Mesothelial cell of epicardium (in vitro differentiated cells): Measurements from ENCODE around the gene PAGE1. TPM values are rescaled to one million over a fixed set of nuclear protein-coding genes. Genes with fewer than 3 reads are reported as not detected.

ENCODE experiments used
- DNase-seq, 2 experiments: peaks; one replicate each; pipeline ENCODE4 v3.0.0; 2021; ENCODE audit warnings: low spot score in 2 of 2; ENCODE audit not compliant: unreplicated experiment in 2 of 2
- H3K27ac Mint-ChIP-seq: 2 replicates; pipeline ENCODE4 v1.8.0; 2021; ENCODE audit warnings: mixed read lengths
- H3K27me3 Mint-ChIP-seq: 2 replicates; pipeline ENCODE4 v1.8.0; 2021; ENCODE audit warnings: low read depth, mixed read lengths
- H3K36me3 Mint-ChIP-seq: 2 replicates; pipeline ENCODE4 v1.8.0; 2021; ENCODE audit warnings: mixed read lengths
- H3K4me1 Mint-ChIP-seq: 2 replicates; pipeline ENCODE4 v1.8.0; 2021; ENCODE audit warnings: mixed read lengths
- H3K4me3 Mint-ChIP-seq: 2 replicates; pipeline ENCODE4 v1.8.0; 2021; ENCODE audit warnings: mild to moderate bottlenecking, moderate library complexity, mixed read lengths
- H3K9me3 Mint-ChIP-seq: 2 replicates; pipeline ENCODE4 v1.8.0; 2021; ENCODE audit warnings: mixed read lengths
- CTCF ChIP-seq: fragments of 200-600 bp; sonication (generic); IDR thresholded peaks from one replicate; pipeline ENCODE4 v1.5.0; 2021; ENCODE audit warnings: antibody characterized with exemption; ENCODE audit not compliant: unreplicated experiment
- total RNA-seq: library from RNA; stranded (reverse); gene quantifications from 3 replicates; pipeline ENCODE4 v1.2.1, GENCODE V29; 2021

PAGE1 gene
- total RNA-seq, 1 donor from 2014 or later: not detected

DNA sequence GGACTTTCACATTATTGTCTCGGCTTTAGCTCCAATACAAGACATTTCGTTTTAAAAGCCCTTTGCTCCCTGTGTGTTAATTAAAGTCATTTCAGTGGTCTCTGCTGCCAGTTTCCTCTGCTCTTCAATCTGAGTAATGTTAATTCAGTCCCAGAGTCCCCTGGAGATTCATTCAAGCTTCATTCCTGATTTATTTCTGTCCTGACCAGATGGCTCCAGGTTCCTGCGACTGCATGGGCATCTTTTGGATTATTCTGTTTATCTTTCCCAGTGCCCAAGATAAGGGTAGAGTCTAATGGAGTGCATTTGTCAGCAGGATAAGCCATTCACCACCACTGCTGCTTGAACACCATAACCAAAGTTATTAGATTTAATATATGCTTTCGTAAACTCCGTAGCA is 6.1 kb upstream of the PAGE1 start:
- H3K36me3 Mint-ChIP-seq: no peaks in the 10 kb centered on the region
- no peak overlapping the region for H3K27ac Mint-ChIP-seq
- H3K4me1 Mint-ChIP-seq: no peaks in the 10 kb centered on the region
- H3K27me3 Mint-ChIP-seq: peaks cover 2% of the 10 kb centered on the region
- DNase-seq: no peak
- H3K4me3 Mint-ChIP-seq: no peak overlapping the region
- H3K9me3 Mint-ChIP-seq: peaks cover 18% of the 10 kb centered on the region
- TF ChIP-seq CTCF: no peak

DNA sequence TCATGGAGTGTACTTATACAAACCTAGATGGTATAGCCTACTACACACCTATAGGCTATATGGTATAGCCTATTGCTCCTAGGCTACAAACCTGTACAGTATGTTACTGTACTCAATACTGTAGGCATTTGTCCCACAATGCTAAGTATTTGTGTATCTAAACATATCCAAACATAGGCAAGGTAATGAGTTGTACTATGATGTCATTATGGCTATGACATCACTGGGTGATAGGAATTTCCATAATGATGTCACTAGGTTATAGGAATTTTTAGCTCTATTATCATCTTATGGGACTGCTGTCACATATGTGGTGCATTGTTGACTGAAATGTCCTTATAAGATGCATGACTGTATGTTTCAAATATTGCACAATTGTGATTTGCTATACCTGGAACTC is 5.5 kb upstream of the PAGE1 start:
- Mint-ChIP-seq H3K4me3 (no peak overlapping the region), H3K9me3 (peaks cover 20% of the 10 kb centered on the region), H3K36me3 (no peaks in the 10 kb centered on the region), H3K27ac (no peak overlapping the region), H3K27me3 (peaks cover 2% of the 10 kb centered on the region), H3K4me1 (no peaks in the 10 kb centered on the region)
- no peak for DNase-seq
- TF ChIP-seq CTCF: no peak

GRCh38 chrX:49675075-49675719 is 20.6 kb downstream of the PAGE1 start:
- no peak for TF ChIP-seq CTCF
- Mint-ChIP-seq H3K27ac (no peak overlapping the region), H3K36me3 (no peaks in the 10 kb centered on the region), H3K27me3 (peaks cover 5% of the 10 kb centered on the region), H3K4me3 (no peak overlapping the region), H3K4me1 (no peaks in the 10 kb centered on the region), H3K9me3 (peaks cover 20% of the 10 kb centered on the region)
- DNase-seq: no peak

DNA sequence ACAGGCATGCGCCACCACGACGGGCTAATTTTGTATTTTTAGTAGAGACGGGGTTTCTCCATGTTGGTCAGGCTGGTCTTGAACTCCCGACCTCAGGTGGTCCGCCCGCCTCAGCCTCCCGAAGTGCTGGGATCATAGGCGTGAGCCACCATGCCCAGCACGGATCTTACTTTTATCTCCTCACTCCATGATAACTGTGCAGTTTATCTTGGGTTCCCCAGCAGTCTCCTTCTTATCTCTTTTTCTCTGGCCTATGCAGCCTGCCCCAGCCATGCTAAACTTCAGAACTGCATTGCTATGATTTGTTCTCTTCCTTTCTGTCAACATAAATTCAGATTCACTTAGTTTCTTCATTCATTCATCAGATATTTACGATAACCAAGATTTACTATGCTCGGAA is 22.4 kb downstream of the PAGE1 start:
- Mint-ChIP-seq H3K36me3 (no peaks in the 10 kb centered on the region), H3K4me1 (peaks cover 2% of the 10 kb centered on the region), H3K9me3 (peaks cover 18% of the 10 kb centered on the region), H3K27ac (no peak overlapping the region), H3K4me3 (no peak overlapping the region), H3K27me3 (no peaks in the 10 kb centered on the region)
- no peak for TF ChIP-seq CTCF
- no peak for DNase-seq

- H3K9me3 Mint-ChIP-seq: peaks cover 32% of the 10 kb centered on the region
- TF ChIP-seq CTCF: no peak
- no peak overlapping the region for H3K4me3 Mint-ChIP-seq
- no peaks in the 10 kb centered on the region for H3K27me3 Mint-ChIP-seq
- peaks cover 2% of the 10 kb centered on the region for H3K4me1 Mint-ChIP-seq
- no peak overlapping the region for H3K27ac Mint-ChIP-seq
- DNase-seq: no peak
- H3K36me3 Mint-ChIP-seq: no peaks in the 10 kb centered on the region
Measured at GRCh38 chrX:49664824-49665223, 31.0 kb downstream of the PAGE1 start.

DNA sequence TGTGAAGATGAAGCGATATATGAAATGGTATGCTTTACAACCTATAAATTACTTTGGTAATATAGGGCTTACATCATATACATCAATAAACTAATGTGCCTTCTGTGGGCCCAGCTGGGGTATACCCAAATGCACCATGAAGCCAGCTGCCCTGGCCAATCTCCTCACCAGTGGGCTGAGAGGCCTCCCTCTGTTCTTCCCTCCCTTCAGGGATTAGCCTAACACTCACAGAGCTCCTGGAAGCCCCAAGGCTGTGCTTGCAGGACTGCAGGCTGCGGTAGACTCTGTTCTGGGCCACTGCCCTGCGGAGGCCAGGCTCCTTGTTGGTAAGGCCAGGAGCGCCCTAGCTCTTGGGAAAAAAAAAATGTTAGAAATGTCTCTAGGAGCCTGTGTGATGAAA is 33.9 kb downstream of the PAGE1 start:
- no peaks in the 10 kb centered on the region for H3K4me1 Mint-ChIP-seq
- no peak overlapping the region for H3K4me3 Mint-ChIP-seq
- no peak for TF ChIP-seq CTCF
- H3K36me3 Mint-ChIP-seq: no peaks in the 10 kb centered on the region
- H3K27ac Mint-ChIP-seq: no peak overlapping the region
- H3K9me3 Mint-ChIP-seq: peaks cover 15% of the 10 kb centered on the region
- DNase-seq: no peak
- H3K27me3 Mint-ChIP-seq: no peaks in the 10 kb centered on the region
